HCT116 (cell line): Measurements from ENCODE around the gene TAPT1. TPM values are rescaled to one million over a fixed set of nuclear protein-coding genes. Genes with fewer than 3 reads are reported as not detected.

Source experiments
- ATAC-seq: fragments of 200-7000 bp; cut with Tn5 transposase; 2 replicates; pipeline ENCODE4 v1.9.1; 2020; ENCODE audit warnings: mild to moderate bottlenecking, moderate library complexity
- BruUV-seq: library from RNA; stranded (reverse); fragments of 400-500 nt; replicated peaks from 2 replicates; lab custom pipeline; 2021; lab: Mats Ljungman, UMichigan
- CTCF ChIA-PET: fragments of 300-600 bp; sonication (Branson Sonifier 250); formaldehyde crosslinking; loops from one replicate; lab custom pipeline; 2021; ENCODE audit warnings: antibody characterized with exemption; lab: Charles Lee
- POLR2A ChIA-PET: fragments of 300-600, 350-600 bp; sonication (Branson Sonifier 250); formaldehyde crosslinking; loops from one replicate; lab custom pipeline; 2021; ENCODE audit warnings: antibody characterized with exemption; lab: Charles Lee
- RAD21 ChIA-PET, 2 experiments: fragments of 300-600 bp; sonication (Branson Sonifier 250); formaldehyde crosslinking; loops; one replicate each; lab custom pipeline; 2023; ENCODE audit warnings: low total read pairs in 2 of 2; ENCODE audit not compliant: uncharacterized antibody in 2 of 2, unreplicated experiment in 2 of 2, low non-redundant PET in 1 of 2; lab: Charles Lee
- DNase-seq: peaks from one replicate; pipeline ENCODE4 v3.0.0-alpha.2; 2010; ENCODE audit warnings: low read depth, low spot score
- H2AFZ ChIP-seq: fragments of 200-600 bp; shearing (Covaris generic), sonication (generic); 2 replicates; pipeline ENCODE4 v1.6.1; 2017; ENCODE audit warnings: low read depth, mixed run types, mixed read lengths, antibody characterized with exemption, low read length; ENCODE audit not compliant: poor library complexity, severe bottlenecking
- H3K27ac ChIP-seq: 2 replicates; pipeline ENCODE4 v1.5.1; 2012; ENCODE audit warnings: low read depth, low read length
- H3K27me3 ChIP-seq: fragments of 200-600 bp; sonication (generic); 2 replicates; pipeline ENCODE4 v1.6.1; 2016; ENCODE audit warnings: mixed run types, low read length, mixed read lengths; ENCODE audit not compliant: insufficient read depth
- H3K36me3 ChIP-seq, 2 experiments: fragments of 200-500 bp in 1 of 2; fragments of 200-600 bp in 1 of 2; sonication (Bioruptor generic) in 1 of 2; sonication (generic) in 1 of 2; 2 replicates each; pipeline versions ENCODE4 v1.5.1 to v1.6.1; 2014 to 2016; ENCODE audit warnings: low read length in 2 of 2, inconsistent platforms in 1 of 2, mixed read lengths in 1 of 2, mixed run types in 1 of 2; ENCODE audit not compliant: insufficient read depth in 2 of 2, control insufficient read depth in 1 of 2
- H3K4me1 ChIP-seq, 2 experiments: fragments of 200-600 bp in 1 of 2; sonication (generic) in 1 of 2; 2 replicates each; pipeline versions ENCODE4 v1.5.1 to v1.6.1; 2012 to 2017; ENCODE audit warnings: low read length in 2 of 2, inconsistent platforms in 1 of 2, mild to moderate bottlenecking in 1 of 2, mixed read lengths in 1 of 2, mixed run types in 1 of 2, moderate library complexity in 1 of 2; ENCODE audit not compliant: insufficient read depth in 2 of 2, control insufficient read depth in 1 of 2
- H3K4me2 ChIP-seq: fragments of 200-600 bp; sonication (generic); 2 replicates; pipeline ENCODE4 v1.6.1; 2017; ENCODE audit warnings: mixed run types, low read length, mixed read lengths
- H3K4me3 ChIP-seq, 2 experiments: fragments of 200-600 bp in 1 of 2; sonication (generic) in 1 of 2; replicated peaks in 1 of 2; 2 replicates each; pipeline ENCODE4 v1.5.1; 2011 to 2016; ENCODE audit warnings: low read length in 2 of 2, control low read depth in 1 of 2, low read depth in 1 of 2, mild to moderate bottlenecking in 1 of 2, mixed read lengths in 1 of 2, mixed run types in 1 of 2
- H3K79me2 ChIP-seq: fragments of 200-600 bp; sonication (generic); 2 replicates; pipeline ENCODE4 v1.6.1; 2017; ENCODE audit warnings: mild to moderate bottlenecking, mixed run types, low read length, moderate library complexity, mixed read lengths; ENCODE audit not compliant: insufficient read depth
- H3K9ac ChIP-seq: fragments of 200-600 bp; sonication (generic); 2 replicates; pipeline ENCODE4 v1.6.1; 2016; ENCODE audit warnings: low read length, mixed read lengths
- H3K9me2 ChIP-seq: fragments of 200-600 bp; sonication (generic), shearing (Covaris generic); 2 replicates; pipeline ENCODE4 v1.6.1; 2017; ENCODE audit warnings: mixed run types, mild to moderate bottlenecking, moderate library complexity; ENCODE audit not compliant: insufficient read depth
- H3K9me3 ChIP-seq, 2 experiments: fragments of 200-500 bp in 1 of 2; fragments of 200-600 bp in 1 of 2; sonication (Bioruptor generic) in 1 of 2; sonication (generic) in 1 of 2; 2 replicates each; pipeline ENCODE4 v1.6.1; 2014 to 2017; ENCODE audit warnings: low read length in 2 of 2, mixed read lengths in 2 of 2, inconsistent platforms in 1 of 2, low read depth in 1 of 2, mild to moderate bottlenecking in 1 of 2, mixed run types in 1 of 2, moderate library complexity in 1 of 2; ENCODE audit not compliant: control insufficient read depth in 1 of 2, insufficient read depth in 1 of 2
- H4K20me1 ChIP-seq: fragments of 200-600 bp; sonication (generic), shearing (Covaris generic); 2 replicates; pipeline ENCODE4 v1.6.1; 2017; ENCODE audit warnings: mixed run types, mild to moderate bottlenecking, moderate library complexity; ENCODE audit not compliant: insufficient read depth
- CBX3 ChIP-seq: IDR thresholded peaks from 2 replicates; pipeline ENCODE4 v1.6.1; 2012; ENCODE audit warnings: low read depth
- CEBPB ChIP-seq: IDR thresholded peaks from 2 replicates; pipeline ENCODE4 v1.6.1; 2012; ENCODE audit warnings: low read depth
- CTCF ChIP-seq, 3 experiments: fragments of 200-600 bp in 1 of 3; sonication (generic) in 1 of 3; IDR thresholded peaks in 2 of 3; conservative IDR thresholded peaks in 1 of 3; 2 replicates each; pipeline ENCODE4 v1.5.1; 2012 to 2017; ENCODE audit warnings: low read depth in 2 of 3, low read length in 2 of 3, antibody characterized with exemption in 1 of 3, borderline replicate concordance in 1 of 3, control low read depth in 1 of 3, mild to moderate bottlenecking in 1 of 3, mixed read lengths in 1 of 3, mixed run types in 1 of 3, moderate library complexity in 1 of 3; ENCODE audit not compliant: insufficient read depth in 1 of 3
- EGR1 ChIP-seq: IDR thresholded peaks from 2 replicates; pipeline ENCODE4 v1.6.1; 2012; ENCODE audit warnings: low read depth
- JUND ChIP-seq: IDR thresholded peaks from 2 replicates; pipeline ENCODE4 v1.6.1; 2012
- MAX ChIP-seq: IDR thresholded peaks from 2 replicates; pipeline ENCODE4 v1.6.1; 2012
- POLR2A ChIP-seq: IDR thresholded peaks from 2 replicates; pipeline ENCODE4 v1.7.0; 2011; ENCODE audit warnings: borderline replicate concordance; ENCODE audit not compliant: insufficient read depth, insufficient read length; ENCODE audit errors: extremely low read depth
- POLR2AphosphoS5 ChIP-seq: IDR thresholded peaks from 2 replicates; pipeline ENCODE4 v1.6.1; 2011; ENCODE audit warnings: mild to moderate bottlenecking, low read depth, low read length, moderate library complexity
- RAD21 ChIP-seq: IDR thresholded peaks from 2 replicates; pipeline ENCODE4 v1.6.1; 2012; ENCODE audit warnings: low read depth, mild to moderate bottlenecking
- REST ChIP-seq: IDR thresholded peaks from 2 replicates; pipeline ENCODE4 v1.6.1; 2012; ENCODE audit warnings: low read depth
- SP1 ChIP-seq: IDR thresholded peaks from 2 replicates; pipeline ENCODE4 v1.6.1; 2012; ENCODE audit warnings: low read depth
- SRF ChIP-seq: IDR thresholded peaks from 2 replicates; pipeline ENCODE4 v1.6.1; 2012; ENCODE audit warnings: low read depth
- TCF7L2 ChIP-seq: IDR thresholded peaks from 2 replicates; pipeline ENCODE4 v1.7.0; 2011; ENCODE audit warnings: borderline replicate concordance, inconsistent platforms; ENCODE audit not compliant: insufficient read depth, insufficient read length; ENCODE audit errors: extremely low read depth
- YY1 ChIP-seq: IDR thresholded peaks from 2 replicates; pipeline ENCODE4 v1.6.1; 2011; ENCODE audit warnings: low read length, low read depth, moderate library complexity, mild to moderate bottlenecking; ENCODE audit not compliant: insufficient replicate concordance; ENCODE audit errors: extremely low read depth
- ZNF274 ChIP-seq: fragments of 200-500 bp; sonication (Bioruptor generic); IDR thresholded peaks from 2 replicates; pipeline ENCODE4 v1.6.1; 2014; ENCODE audit warnings: mild to moderate bottlenecking, low read depth, low read length, inconsistent platforms
- intact Hi-C: fragments of 100-400 bp; cut with micrococcal nuclease; formaldehyde crosslinking; loops from 2 replicates; pipeline ENCODE4 v1.10.0; 2022
- total RNA-seq: library from RNA; stranded (reverse); gene quantifications from one replicate; pipeline ENCODE4 v1.2.1, GENCODE V29; 2021; ENCODE audit not compliant: unreplicated experiment

The TAPT1 gene
- total RNA-seq, 1 experiment from 2014 or later, result 11.7 TPM

GRCh38 chr4:16169490-16169889, 56.8 kb downstream of the TAPT1 start:
- RAD21 ChIA-PET, result no interaction called here
- CTCF ChIA-PET, result no interaction called here

More at GRCh38 chr4:16169490-16169889, 56.8 kb downstream of the TAPT1 start:
- no peaks in the 10 kb centered on the region for H3K36me3 ChIP-seq
- H3K4me2 ChIP-seq, result no peak overlapping the region
- no peaks in the 10 kb centered on the region for H3K9me2 ChIP-seq
- H3K9ac ChIP-seq, result no peak overlapping the region
- ATAC-seq (no peak), DNase-seq (no peak)
- intact Hi-C loops, result no loop called here
- H3K4me3 ChIP-seq, result no peak overlapping the region
- no peaks in the 10 kb centered on the region for H3K4me1 ChIP-seq
- H4K20me1 ChIP-seq, result no peaks in the 10 kb centered on the region
- H3K9me3 ChIP-seq, result no peaks in the 10 kb centered on the region
- H2AFZ ChIP-seq, result no peak overlapping the region
- no TSS peak for BruUV-seq
- POLR2A ChIA-PET, result no interaction called here
- H3K27me3 ChIP-seq, result no peaks in the 10 kb centered on the region
- TF ChIP-seq SP1 (no peak), YY1 (no peak), ZNF274 (no peak), SRF (no peak), POLR2AphosphoS5 (no peak), CTCF (IDR thresholded peaks at IDR 0.05 in 2 of 3, conservative IDR thresholded peaks at IDR 0.05 in 1 of 3; ENCODE audit: borderline replicate concordance in 1 of 3, insufficient read depth in 1 of 3, low read depth in 2 of 3, low read length in 2 of 3) (no peak), JUND (no peak), EGR1 (no peak), CEBPB (no peak), MAX (no peak), CBX3 (no peak), POLR2A (no peak), TCF7L2 (no peak), REST (no peak), RAD21 (no peak)
- TF ChIP-seq, all 23 proteins: peak for 0
- Histone ChIP-seq H3K79me2 (no peaks in the 10 kb centered on the region), H3K27ac (no peak overlapping the region)
